ENCODE data around the gene BBS7.

GRCh38 chr4:121869841-121870822 is at the start of gene BBS7:
- TF ChIP-seq EZH2 (IDR thresholded peaks at IDR 0.05; ENCODE audit: borderline replicate concordance, control insufficient read depth, low read depth, low read length) (no peak), CTCF (IDR thresholded peaks at IDR 0.05 in 2 of 3, conservative IDR thresholded peaks at IDR 0.05 in 1 of 3; ENCODE audit: control insufficient read depth in 2 of 3, extremely low read depth in 1 of 3, insufficient read depth in 1 of 3, low read depth in 3 of 3, low read length in 3 of 3) (no peak), ZNF207 (IDR thresholded peaks at IDR 0.05; ENCODE audit: borderline replicate concordance) (no peak), SUPT20H (IDR thresholded peaks at IDR 0.05; ENCODE audit: borderline replicate concordance, control insufficient read depth, low read depth, low read length) (no peak), HDAC6 (IDR thresholded peaks at IDR 0.05; ENCODE audit: unreplicated experiment) (no peak), E4F1 (IDR thresholded peaks at IDR 0.05; ENCODE audit: borderline replicate concordance, partially characterized antibody) (no peak), MYC (IDR thresholded peaks at IDR 0.05; ENCODE audit: insufficient read depth, insufficient read length, insufficient replicate concordance, low read length, severe bottlenecking) (no peak), POLR2A (IDR thresholded peaks at IDR 0.05; ENCODE audit: low read depth, low read length) (peak; percentile 88), KLF5 (IDR thresholded peaks at IDR 0.05; ENCODE audit: partially characterized antibody) (no peak), TBL1XR1 (IDR thresholded peaks at IDR 0.05; ENCODE audit: low read depth, low read length) (no peak), BRCA1 (IDR thresholded peaks at IDR 0.05; ENCODE audit: low read depth, low read length) (no peak), RAD51 (IDR thresholded peaks at IDR 0.05) (no peak), NR2C2 (IDR thresholded peaks at IDR 0.05; ENCODE audit: borderline replicate concordance, control insufficient read depth, insufficient read length, low read depth) (no peak), HDAC2 (IDR thresholded peaks at IDR 0.05) (no peak)
